HG03039 (cell line): ENCODE data around the gene WDCP.
"Not testable (repeated sequence)": the region's sequence is repeated elsewhere in the genome, so short reads cannot be mapped to it uniquely, and the experiment has no call there.

Source experiments
- ATAC-seq: cut with Tn5 transposase; IDR thresholded peaks from one replicate; pipeline ENCODE4 v1.9.1; 2021; ENCODE audit warnings: mild to moderate bottlenecking, moderate library complexity; ENCODE audit not compliant: unreplicated experiment

The WDCP gene

GRCh38 chr2:24046930-24047702 is at the start of gene WDCP:
WDCP (minus strand) TSS chr2:24047391; CDS start chr2:24039494, 7,897 bp downstream.
- ATAC-seq = peak; percentile 99

GRCh38 chr2:24095171-24095677 is 48.0 kb upstream of the WDCP start:
- ATAC-seq = not testable (repeated sequence)

DNA sequence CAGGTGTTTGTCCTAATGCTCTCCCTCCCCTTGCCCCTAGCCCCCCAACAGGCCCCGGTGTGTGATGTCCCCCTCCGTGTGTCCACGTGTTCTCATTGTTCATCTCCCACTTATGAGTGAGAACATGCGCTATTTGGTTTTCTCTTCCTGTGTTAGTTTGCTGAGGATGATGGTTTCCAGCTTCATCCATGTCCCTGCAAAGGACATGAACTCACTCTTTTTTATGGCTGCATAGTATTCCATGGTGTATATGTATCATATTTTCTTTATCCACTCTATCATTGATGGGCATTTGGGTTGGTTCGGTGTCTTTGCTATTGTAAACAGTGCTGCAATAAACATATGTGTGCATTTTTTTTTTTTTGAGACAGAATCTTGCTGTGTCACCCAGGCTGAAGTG is 46.1 kb upstream of the WDCP start:
- not testable (repeated sequence) for ATAC-seq

DNA sequence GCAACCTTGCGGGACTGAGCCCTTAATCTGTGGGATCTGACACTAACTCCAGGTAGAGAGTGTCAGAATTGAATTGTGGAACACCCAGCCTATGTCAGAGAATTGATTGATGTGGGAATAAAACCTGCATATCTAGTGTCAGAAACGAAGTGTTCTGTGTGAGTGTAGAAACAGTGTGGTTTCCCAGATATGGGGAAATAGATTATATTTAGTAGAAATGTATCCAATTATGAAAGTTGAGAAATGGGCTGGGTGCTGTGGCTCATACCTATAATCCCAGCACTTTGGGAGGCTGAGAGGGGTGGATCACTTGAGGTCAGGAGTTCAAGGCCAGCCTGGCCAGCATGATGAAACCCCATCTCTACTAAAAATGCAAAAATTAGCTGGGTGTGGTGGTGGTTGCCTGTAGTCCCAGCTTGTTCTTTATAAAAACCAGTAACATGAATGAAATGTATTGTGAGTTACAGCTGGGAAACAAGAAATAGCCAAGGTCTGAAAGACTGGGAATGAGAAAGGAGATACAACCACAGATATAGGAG is 41.7 kb upstream of the WDCP start:
- ATAC-seq = no peak

- ATAC-seq = no peak
These were observed 39.8 kb upstream of the WDCP start for GRCh38 chr2:24087032-24087431.

DNA sequence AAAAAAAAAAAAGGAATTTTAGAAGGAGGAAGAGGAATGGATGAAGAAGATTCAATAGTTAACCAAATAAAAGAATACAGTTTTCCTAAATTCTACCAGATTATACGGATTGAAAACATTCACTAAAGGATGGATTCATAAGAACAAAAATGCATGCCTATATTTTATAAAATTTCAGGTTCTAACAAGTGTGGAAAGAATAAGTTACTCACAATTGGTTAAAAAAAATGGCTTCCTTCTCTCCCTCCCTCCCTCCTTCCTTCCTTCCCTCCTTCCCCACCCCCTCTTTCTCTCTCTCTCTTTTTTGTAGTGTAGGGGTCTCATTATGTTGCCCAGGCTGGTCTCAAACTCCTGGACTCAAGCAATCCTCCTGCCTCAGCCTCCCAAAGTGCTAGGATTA is 39.0 kb upstream of the WDCP start:
- ATAC-seq = no peak

DNA sequence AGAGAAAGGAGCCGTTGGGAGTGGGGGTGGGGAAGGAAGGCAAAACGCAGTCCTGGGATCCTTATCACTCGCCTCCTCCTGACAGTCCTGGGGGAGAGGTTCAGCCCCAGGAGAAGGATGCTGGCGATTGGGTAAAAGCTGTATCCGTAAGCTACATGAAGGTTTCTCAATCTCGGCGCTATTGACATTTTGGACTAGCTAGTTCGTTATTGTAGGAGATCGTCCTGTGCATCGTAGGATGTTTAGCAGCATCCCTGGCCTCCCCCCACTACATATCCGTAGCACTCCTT is 38.0 kb upstream of the WDCP start:
- no peak for ATAC-seq

GRCh38 chr2:24084386-24085199 is 37.4 kb upstream of the WDCP start, which contains the start of gene TP53I3:
TP53I3 (minus strand) TSS chr2:24084834; CDS start chr2:24084326, 508 bp downstream.
- ATAC-seq = peak; percentile 68

DNA sequence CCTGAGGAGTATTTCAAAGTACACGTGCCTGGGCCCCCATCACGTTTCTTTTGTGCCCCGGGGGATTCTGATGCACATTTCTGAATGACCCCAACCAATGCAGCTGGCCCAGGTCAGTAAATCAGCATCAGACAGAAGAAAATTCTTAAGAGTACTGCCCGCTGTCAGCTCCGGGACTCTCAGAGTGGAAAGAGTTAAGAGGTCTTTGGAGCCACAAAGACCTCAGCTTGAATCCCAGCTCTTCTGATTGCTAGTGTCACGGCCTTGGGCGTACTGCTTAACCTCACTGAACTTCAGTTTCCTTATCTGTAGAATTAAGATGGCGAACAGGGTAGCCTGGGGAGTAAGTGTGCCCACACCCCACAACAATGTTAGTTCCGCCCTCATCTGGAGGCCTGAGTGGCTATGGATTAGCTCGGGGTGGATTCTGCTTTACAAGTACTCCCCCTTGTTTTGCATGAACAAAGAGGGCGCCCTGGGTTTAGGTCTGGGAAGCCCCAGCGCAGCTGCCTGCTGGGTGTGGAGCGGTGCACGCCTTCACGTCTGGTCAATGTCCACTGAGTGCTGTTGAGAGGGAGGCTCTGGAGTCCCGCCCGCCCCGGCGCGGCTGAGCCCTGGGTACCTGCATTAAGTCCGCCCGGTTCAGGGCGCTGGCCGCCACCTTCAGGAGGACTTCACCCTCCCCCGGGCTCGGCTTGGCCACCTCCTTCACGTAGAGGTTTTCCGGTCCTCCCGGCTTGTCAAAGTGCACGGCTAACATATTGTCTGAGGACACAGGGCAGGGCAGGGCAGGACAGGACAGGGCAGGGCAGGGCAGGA is 36.6 kb upstream of the WDCP start:
- peak; percentile 74 for ATAC-seq

DNA sequence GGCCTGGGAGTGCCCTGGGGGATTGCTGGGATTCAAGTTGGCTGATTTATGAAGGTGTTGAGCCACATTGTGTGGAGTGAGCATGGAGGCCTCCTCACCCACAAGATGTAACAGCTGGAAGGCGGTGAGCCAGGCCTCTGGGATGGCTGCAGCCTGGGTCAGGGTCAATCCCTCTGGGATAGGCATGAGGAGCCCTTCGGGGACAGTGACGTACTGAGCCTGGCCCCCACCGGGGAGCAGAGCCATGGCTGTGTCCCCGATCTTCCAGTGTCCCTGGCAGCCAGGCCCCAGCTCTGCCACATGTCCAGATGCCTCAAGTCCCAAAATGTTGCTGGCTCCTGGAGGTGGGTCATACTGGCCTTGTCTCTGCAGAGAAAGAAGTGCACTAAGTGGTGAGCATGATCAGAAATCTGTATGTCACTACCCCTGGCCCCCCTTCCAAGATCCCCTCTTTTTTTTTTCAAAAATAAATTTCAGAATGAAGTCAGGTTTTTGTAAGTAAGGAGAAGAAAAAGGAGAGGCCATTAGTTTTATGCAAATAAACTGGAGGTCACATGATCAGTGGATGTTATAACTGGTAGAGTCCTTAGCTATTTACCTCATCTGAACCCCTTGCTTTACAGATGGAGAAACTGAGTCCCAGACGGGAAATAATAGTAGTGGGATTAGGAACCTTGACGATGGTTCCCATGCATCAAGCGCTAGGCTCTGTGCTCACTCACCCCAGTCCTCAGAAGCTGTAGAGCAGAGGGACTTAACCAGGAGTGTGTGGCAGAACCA is 35.8 kb upstream of the WDCP start:
- ATAC-seq = no peak

- no peak for ATAC-seq
These were observed 33.5 kb upstream of the WDCP start for GRCh38 chr2:24080701-24081100.

- no peak for ATAC-seq
These were observed 30.7 kb upstream of the WDCP start for GRCh38 chr2:24077879-24078278.

GRCh38 chr2:24077535-24077877 is 30.3 kb upstream of the WDCP start:
- no peak for ATAC-seq

DNA sequence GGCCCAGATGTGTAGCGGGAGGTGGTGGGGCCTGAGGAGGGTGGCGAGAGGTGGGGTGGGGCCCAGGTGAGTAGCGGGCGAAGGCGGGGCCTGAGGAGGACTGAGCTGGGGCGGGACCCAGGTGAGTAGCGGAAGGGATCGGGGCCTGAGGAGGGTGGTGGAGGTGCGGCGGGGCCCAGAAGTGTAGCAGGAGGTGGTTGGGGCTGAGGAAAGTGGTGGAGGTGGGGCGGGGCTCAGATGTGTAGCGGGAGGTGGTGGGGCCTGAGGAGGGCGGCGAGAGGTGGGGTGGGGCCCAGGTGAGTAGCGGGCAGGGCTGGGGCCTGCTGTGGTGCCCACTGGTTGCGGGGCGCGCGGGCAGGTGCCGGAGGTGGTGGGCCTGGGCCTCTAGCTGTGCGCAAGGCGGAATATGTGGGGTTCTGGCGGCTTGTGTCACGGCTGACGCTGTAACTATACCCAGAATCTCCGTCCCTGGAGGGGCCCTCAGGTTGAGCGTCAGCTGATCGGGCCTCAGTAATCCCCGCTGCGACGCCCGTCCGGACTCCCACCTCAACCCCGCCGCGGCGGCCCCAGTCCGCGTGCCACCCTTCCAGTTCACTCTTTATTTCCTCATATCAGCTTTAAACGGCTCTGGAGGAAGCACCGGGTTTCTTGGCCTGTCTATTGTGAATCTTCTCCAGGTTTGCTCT is 29.8 kb upstream of the WDCP start:
- ATAC-seq = no peak

DNA sequence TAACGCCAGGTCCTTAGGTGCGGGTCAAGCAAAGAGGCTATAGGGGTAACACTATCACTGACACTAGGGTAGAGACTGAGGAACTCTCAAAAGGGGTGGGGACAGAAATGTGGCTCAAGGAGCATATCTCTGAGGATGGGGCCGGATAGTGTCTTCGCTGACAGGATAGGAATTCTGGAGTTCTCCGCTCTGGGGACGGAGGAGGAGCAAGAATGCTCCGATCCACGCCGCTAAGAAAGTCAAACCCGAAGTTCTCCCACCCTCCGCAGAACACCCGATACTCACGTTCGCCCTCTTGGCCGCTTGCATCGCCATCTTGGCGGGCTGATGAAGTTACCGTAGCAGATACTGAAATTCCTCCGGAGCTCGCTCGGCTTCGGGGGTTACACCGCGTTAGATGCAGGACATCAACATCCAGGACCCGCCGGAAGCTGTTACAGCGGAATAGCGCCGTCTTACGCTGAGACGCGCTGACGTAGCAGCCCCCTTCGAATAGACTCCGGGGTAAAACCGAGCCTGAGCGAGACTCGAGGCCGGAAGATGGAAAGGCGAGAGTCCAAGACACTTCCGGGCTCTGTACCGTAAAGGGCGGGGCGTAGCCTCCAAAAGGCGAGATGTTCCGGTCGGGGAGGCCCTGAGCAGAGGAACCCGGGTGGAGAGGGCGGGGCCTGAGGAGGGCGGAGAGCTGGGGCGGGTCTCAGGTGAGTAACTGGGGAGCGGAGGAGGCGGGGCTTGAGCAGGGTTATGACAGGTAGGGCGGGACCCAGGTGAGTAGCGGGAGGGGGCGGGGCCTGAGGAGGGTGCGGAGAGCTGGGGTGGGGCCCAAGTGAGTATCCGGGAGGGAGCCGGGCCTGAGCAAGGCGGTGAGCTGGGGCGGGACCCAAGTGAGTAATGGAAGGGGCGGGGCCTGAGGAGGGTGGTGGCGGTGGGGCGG is 29.0 kb upstream of the WDCP start, which contains the start of gene SF3B6:
Gene SF3B6 (minus strand): TSS at position 412 of the 934 bp plus-strand sequence. CDS start 97 bp downstream, at position 315.
- ATAC-seq = peak; percentile 94

DNA sequence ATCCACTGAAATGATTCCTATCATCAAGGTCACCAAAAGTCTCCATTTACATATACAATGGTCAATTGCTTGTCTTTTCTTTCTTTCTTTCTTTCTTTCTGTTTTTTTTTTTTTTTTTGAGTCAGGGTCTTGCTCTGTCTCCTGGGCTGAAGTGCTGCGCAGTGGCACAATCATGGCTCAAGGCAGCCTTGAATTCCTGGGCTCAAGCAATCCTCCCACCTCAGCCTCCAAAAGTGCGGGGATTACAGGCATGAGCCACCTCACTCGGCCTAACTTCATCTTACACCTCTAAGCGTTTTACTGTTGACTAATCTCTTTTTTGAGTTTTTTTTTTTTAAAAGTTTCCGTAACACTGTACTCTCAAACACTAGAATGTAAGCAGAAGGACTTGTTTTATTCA is 28.1 kb upstream of the WDCP start:
- no peak for ATAC-seq

GRCh38 chr2:24073816-24074215 is 26.6 kb upstream of the WDCP start:
- no peak for ATAC-seq

- ATAC-seq = no peak
These were observed 25.1 kb upstream of the WDCP start for GRCh38 chr2:24072259-24072658.
